MM.1S (cell line): ENCODE measurements around the gene CYRIA.

Experiments used
- DNase-seq: peaks from one replicate; pipeline ENCODE4 v3.0.0-alpha.2; 2015
- H2AFZ ChIP-seq: fragments of 300-600 bp; sonication (generic); 2 replicates; pipeline ENCODE4 v1.6.0; 2016; ENCODE audit warnings: antibody characterized with exemption, low read length
- H3F3A ChIP-seq: fragments of 300-600 bp; sonication (generic); 2 replicates; pipeline ENCODE4 v1.6.1; 2016; ENCODE audit warnings: mild to moderate bottlenecking, antibody characterized with exemption, low read length, moderate library complexity, mixed read lengths; ENCODE audit not compliant: insufficient read depth
- H3K27ac ChIP-seq: fragments of 300-600 bp; sonication (generic); 2 replicates; pipeline ENCODE4 v1.5.1; 2016; ENCODE audit warnings: mild to moderate bottlenecking, low read length
- H3K27me3 ChIP-seq: fragments of 300-600 bp; sonication (generic); replicated peaks from 2 replicates; pipeline ENCODE4 v1.6.0; 2016; ENCODE audit warnings: low read length; ENCODE audit not compliant: insufficient read depth
- H3K36me3 ChIP-seq: fragments of 300-600 bp; sonication (generic); replicated peaks from 2 replicates; pipeline ENCODE4 v1.6.1; 2016; ENCODE audit warnings: mild to moderate bottlenecking, low read length, mixed read lengths; ENCODE audit not compliant: insufficient read depth
- H3K4me1 ChIP-seq: fragments of 300-600 bp; sonication (generic); 2 replicates; pipeline ENCODE4 v1.6.1; 2016; ENCODE audit warnings: low read length, mixed read lengths
- H3K4me2 ChIP-seq: fragments of 300-600 bp; sonication (generic); 2 replicates; pipeline ENCODE4 v1.6.0; 2016; ENCODE audit warnings: low read depth, low read length
- H3K4me3 ChIP-seq: fragments of 300-600 bp; sonication (generic); 2 replicates; pipeline ENCODE4 v1.5.1; 2016; ENCODE audit warnings: low read length, mixed read lengths
- H3K79me2 ChIP-seq: fragments of 300-600 bp; sonication (generic); 2 replicates; pipeline ENCODE4 v1.6.1; 2016; ENCODE audit warnings: mixed run types, low read length, mixed read lengths
- H3K9ac ChIP-seq: fragments of 300-600 bp; sonication (generic); 2 replicates; pipeline ENCODE4 v1.6.1; 2016; ENCODE audit warnings: low read length, mixed read lengths
- H3K9me2 ChIP-seq: fragments of 300-600 bp; sonication (generic); replicated peaks from 2 replicates; pipeline ENCODE4 v1.6.1; 2016; ENCODE audit warnings: mild to moderate bottlenecking, low read length, mixed read lengths; ENCODE audit not compliant: insufficient read depth
- H3K9me3 ChIP-seq: fragments of 300-600 bp; sonication (generic); replicated peaks from 2 replicates; pipeline ENCODE4 v1.6.1; 2016; ENCODE audit warnings: mild to moderate bottlenecking, low read length, mixed read lengths; ENCODE audit not compliant: insufficient read depth
- H4K20me1 ChIP-seq: fragments of 300-600 bp; sonication (generic); 2 replicates; pipeline ENCODE4 v1.6.1; 2016; ENCODE audit warnings: mild to moderate bottlenecking, low read length, moderate library complexity, mixed read lengths; ENCODE audit not compliant: insufficient read depth
- CTCF ChIP-seq: fragments of 300-600 bp; sonication (generic); IDR thresholded peaks from 2 replicates; pipeline ENCODE4 v1.5.1; 2016; ENCODE audit warnings: antibody characterized with exemption, low read length, mixed read lengths
- EZH2 ChIP-seq: fragments of 300-600 bp; sonication (generic); optimal IDR thresholded peaks from 2 replicates; pipeline ENCODE3; 2017; ENCODE audit warnings: low read depth, mild to moderate bottlenecking, antibody characterized with exemption, low read length, mixed read lengths
- EZH2phosphoT487 ChIP-seq: fragments of 300-600 bp; sonication (generic); IDR thresholded peaks from 2 replicates; pipeline ENCODE4 v1.6.1; 2018; ENCODE audit warnings: antibody characterized with exemption, low read length

The CYRIA gene

GRCh38 chr2:16660556-16660955 is 5.1 kb downstream of the CYRIA start:
- no peak overlapping the region for H3K4me2 ChIP-seq
- no peak overlapping the region for H2AFZ ChIP-seq
- H3K79me2 ChIP-seq, result no peaks in the 10 kb centered on the region
- H4K20me1 ChIP-seq, result no peaks in the 10 kb centered on the region
- H3K9me2 ChIP-seq, result no peaks in the 10 kb centered on the region
- H3K27me3 ChIP-seq, result 0 out of 2 replicates have a peak, but pooled peaks cover 4% of the 10 kb centered on the region
- H3K27ac ChIP-seq, result no peak overlapping the region
- DNase-seq, result no peak
- H3K4me1 ChIP-seq, result peaks cover 19% of the 10 kb centered on the region; the same call in 1 of the 2 replicates
- no peaks in the 10 kb centered on the region for H3K9me3 ChIP-seq
- H3K36me3 ChIP-seq, result no peaks in the 10 kb centered on the region
- TF ChIP-seq CTCF, result no peak
- no peak for TF ChIP-seq EZH2phosphoT487
- no peak for TF ChIP-seq EZH2
- H3F3A ChIP-seq, result no peaks in the 10 kb centered on the region
- no peak overlapping the region for H3K4me3 ChIP-seq
- no peak overlapping the region for H3K9ac ChIP-seq

GRCh38 chr2:16660114-16660513 is 5.5 kb downstream of the CYRIA start:
- Histone ChIP-seq H3K4me3 (no peak overlapping the region), H2AFZ (no peak overlapping the region), H4K20me1 (no peaks in the 10 kb centered on the region), H3K9me2 (no peaks in the 10 kb centered on the region), H3K79me2 (no peaks in the 10 kb centered on the region), H3K9me3 (no peaks in the 10 kb centered on the region), H3K4me2 (no peak overlapping the region), H3F3A (no peaks in the 10 kb centered on the region), H3K36me3 (no peaks in the 10 kb centered on the region), H3K27me3 (0 out of 2 replicates have a peak, but pooled peaks cover 1% of the 10 kb centered on the region), H3K27ac (no peak overlapping the region), H3K9ac (no peak overlapping the region), H3K4me1 (peaks cover 24% of the 10 kb centered on the region)
- no peak for DNase-seq
- TF ChIP-seq EZH2phosphoT487 (no peak), CTCF (no peak), EZH2 (no peak)

GRCh38 chr2:16658076-16658739 is 7.4 kb downstream of the CYRIA start:
- H2AFZ ChIP-seq, result no peak overlapping the region
- H3K27ac ChIP-seq, result no peak overlapping the region
- no peaks in the 10 kb centered on the region for H3K79me2 ChIP-seq
- no peak overlapping the region for H3K4me3 ChIP-seq
- DNase-seq, result no peak
- H4K20me1 ChIP-seq, result no peaks in the 10 kb centered on the region
- H3K4me1 ChIP-seq, result peaks cover 30% of the 10 kb centered on the region
- H3K9ac ChIP-seq, result no peak overlapping the region
- H3K36me3 ChIP-seq, result no peaks in the 10 kb centered on the region
- no peaks in the 10 kb centered on the region for H3K27me3 ChIP-seq
- H3K9me3 ChIP-seq, result no peaks in the 10 kb centered on the region
- no peak overlapping the region for H3K4me2 ChIP-seq
- TF ChIP-seq EZH2 (no peak), CTCF (no peak), EZH2phosphoT487 (no peak)
- H3F3A ChIP-seq, result no peaks in the 10 kb centered on the region
- no peaks in the 10 kb centered on the region for H3K9me2 ChIP-seq
